ENCODE measurements around the gene ANK2. TPM values are rescaled to one million over a fixed set of nuclear protein-coding genes. Genes with fewer than 3 reads are reported as not detected.
A peak's percentile ranks its signal among the peaks of the same experiment; 100 is the strongest.
"Not testable (repeated sequence)": the region's sequence is repeated elsewhere in the genome, so short reads cannot be mapped to it uniquely, and the experiment has no call there.

The ANK2 gene
- total RNA-seq, 1 donor from 2014 or later = 371 TPM

GRCh38 chr4:113209652-113210320 is 160.3 kb downstream of the ANK2 start:
- no peak for DNase-seq

GRCh38 chr4:113212613-113213012 is 163.2 kb downstream of the ANK2 start:
- DNase-seq = no peak

GRCh38 chr4:113221990-113222389 is 172.5 kb downstream of the ANK2 start:
- DNase-seq = no peak

- DNase-seq = no peak
These were observed 173.0 kb downstream of the ANK2 start for GRCh38 chr4:113222471-113222870.

GRCh38 chr4:113223001-113223400 is 173.5 kb downstream of the ANK2 start:
- DNase-seq = no peak

- DNase-seq = no peak
These were observed 182.7 kb downstream of the ANK2 start for GRCh38 chr4:113232194-113232593.

GRCh38 chr4:113236916-113237315 is 187.5 kb downstream of the ANK2 start:
- DNase-seq = no peak

GRCh38 chr4:113243312-113243711 is 193.9 kb downstream of the ANK2 start:
- no peak for DNase-seq

- DNase-seq = not testable (repeated sequence)
These were observed 195.3 kb downstream of the ANK2 start for GRCh38 chr4:113244747-113245146.

GRCh38 chr4:113248320-113248719 is 198.9 kb downstream of the ANK2 start:
- no peak for DNase-seq

GRCh38 chr4:113255628-113256027 is 206.2 kb downstream of the ANK2 start:
- DNase-seq = no peak

- no peak for DNase-seq
These were observed 207.5 kb downstream of the ANK2 start for GRCh38 chr4:113256946-113257345.

GRCh38 chr4:113260688-113261087 is 211.2 kb downstream of the ANK2 start:
- DNase-seq = no peak

- DNase-seq = no peak
These were observed 213.8 kb downstream of the ANK2 start for GRCh38 chr4:113263274-113263673.

- DNase-seq = no peak
These were observed 221.3 kb downstream of the ANK2 start for GRCh38 chr4:113270520-113271319.

- DNase-seq = no peak
These were observed 223.1 kb downstream of the ANK2 start for GRCh38 chr4:113272523-113272922.

GRCh38 chr4:113273721-113274220 is 224.3 kb downstream of the ANK2 start:
- peak; percentile 36 for DNase-seq

- peak; percentile 52 for DNase-seq
These were observed 227.2 kb downstream of the ANK2 start for GRCh38 chr4:113276464-113277170.

- DNase-seq = peak; percentile 85
These were observed 229.0 kb downstream of the ANK2 start for GRCh38 chr4:113278324-113278934.

- no peak for DNase-seq
These were observed 236.0 kb downstream of the ANK2 start for GRCh38 chr4:113285501-113285900.

- no peak for DNase-seq
These were observed 238.8 kb downstream of the ANK2 start for GRCh38 chr4:113288257-113288656.

GRCh38 chr4:113288696-113289095 is 239.2 kb downstream of the ANK2 start:
- DNase-seq = peak; percentile 51
